ENCODE results near the gene ARHGEF12.

GRCh38 chr11:120326228-120326627 is 10.0 kb upstream of the ARHGEF12 start:
- no peak for TF ChIP-seq CTCF (IDR thresholded peaks at IDR 0.05)
- no peak for TF ChIP-seq ZFX (IDR thresholded peaks at IDR 0.05; ENCODE audit: borderline replicate concordance)

Measured in 22Rv1 (cell line).